ENCODE results near the gene CCDC88C.

CCDC88C gene

GRCh38 chr14:91377700-91378652 lies 39.6 kb downstream of the CCDC88C start:
- peak; percentile 17 for DNase-seq

DNA sequence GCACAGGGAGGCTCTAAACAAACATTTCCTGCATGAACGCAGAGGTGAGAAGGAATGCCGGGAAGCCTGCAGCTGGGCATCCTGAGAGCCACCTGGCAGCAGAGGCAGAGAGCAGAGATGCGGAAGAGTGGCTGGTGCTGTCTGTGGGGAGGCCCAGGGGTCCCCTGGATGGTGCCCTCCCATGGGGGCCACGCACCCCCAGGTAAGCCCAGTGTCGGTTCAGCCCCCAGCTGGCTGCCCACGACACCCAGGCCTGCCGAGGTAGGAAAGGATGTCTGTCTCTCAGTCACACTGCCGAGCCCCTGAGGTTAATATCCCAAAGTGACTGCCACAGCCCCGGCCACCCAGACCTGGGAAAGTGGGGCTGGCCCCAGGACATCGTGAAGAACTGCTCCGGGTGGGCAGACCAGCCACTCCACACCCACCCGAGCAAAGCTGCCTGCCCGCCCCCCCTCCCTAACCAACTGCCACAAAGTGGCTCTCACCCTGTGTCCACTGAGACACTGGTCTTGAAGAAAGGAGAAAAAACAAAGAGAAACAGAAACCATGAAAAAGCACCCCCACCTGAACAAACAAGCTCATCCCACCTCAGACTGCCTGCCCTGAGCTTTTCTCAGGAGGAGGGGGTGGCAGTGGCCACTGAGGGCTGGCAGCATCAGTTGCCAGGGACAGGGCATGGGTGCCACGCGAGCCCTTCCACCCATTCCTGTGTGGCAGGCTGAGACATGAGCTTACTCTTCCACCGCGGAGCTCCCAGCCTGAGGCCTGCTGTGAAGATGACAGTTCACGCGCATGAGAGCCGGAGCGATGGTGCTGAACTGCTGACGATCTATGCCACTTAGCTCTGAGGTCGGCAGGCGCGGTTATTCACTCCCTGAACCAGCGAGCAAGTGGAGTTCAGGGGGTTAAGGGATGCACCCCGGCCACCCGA lies 40.8 kb downstream of the CCDC88C start:
- DNase-seq = peak; percentile 61

- peak; percentile 55 for DNase-seq
These were observed 41.7 kb downstream of the CCDC88C start for GRCh38 chr14:91375720-91376452.

- peak; percentile 84 for DNase-seq
These were observed 42.5 kb downstream of the CCDC88C start for GRCh38 chr14:91374879-91375702.

DNA sequence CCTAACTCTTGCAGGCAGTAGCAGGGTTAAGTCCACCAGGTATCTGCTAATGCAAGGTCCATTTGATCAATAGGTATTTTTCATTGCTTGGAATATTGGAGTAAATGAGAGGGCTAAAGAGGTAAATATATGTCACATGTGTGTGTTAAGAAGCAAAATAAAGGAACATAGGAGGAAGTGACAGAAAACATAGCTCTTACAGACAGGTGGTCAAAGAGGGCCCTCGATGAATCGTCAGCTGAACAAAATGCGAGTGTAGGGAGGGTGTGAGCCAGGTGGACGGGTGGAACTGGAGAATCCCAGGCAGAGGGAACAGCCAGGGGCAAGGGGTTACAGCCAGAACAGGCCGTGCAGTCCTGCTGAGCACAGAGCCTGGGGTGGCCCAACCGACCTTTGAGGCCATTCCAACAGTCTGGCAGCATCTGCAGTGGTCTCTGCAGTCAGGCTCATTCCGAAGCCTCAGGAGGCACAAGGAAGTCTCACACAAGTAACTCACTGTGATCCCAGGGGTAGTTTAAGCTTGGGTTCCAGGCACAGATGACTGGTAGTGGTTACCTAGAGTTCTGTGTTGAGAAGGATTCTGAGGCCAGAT lies 43.2 kb downstream of the CCDC88C start:
- DNase-seq = peak; percentile 80

- DNase-seq = no peak
These were observed 43.9 kb downstream of the CCDC88C start for GRCh38 chr14:91373591-91374254.

DNA sequence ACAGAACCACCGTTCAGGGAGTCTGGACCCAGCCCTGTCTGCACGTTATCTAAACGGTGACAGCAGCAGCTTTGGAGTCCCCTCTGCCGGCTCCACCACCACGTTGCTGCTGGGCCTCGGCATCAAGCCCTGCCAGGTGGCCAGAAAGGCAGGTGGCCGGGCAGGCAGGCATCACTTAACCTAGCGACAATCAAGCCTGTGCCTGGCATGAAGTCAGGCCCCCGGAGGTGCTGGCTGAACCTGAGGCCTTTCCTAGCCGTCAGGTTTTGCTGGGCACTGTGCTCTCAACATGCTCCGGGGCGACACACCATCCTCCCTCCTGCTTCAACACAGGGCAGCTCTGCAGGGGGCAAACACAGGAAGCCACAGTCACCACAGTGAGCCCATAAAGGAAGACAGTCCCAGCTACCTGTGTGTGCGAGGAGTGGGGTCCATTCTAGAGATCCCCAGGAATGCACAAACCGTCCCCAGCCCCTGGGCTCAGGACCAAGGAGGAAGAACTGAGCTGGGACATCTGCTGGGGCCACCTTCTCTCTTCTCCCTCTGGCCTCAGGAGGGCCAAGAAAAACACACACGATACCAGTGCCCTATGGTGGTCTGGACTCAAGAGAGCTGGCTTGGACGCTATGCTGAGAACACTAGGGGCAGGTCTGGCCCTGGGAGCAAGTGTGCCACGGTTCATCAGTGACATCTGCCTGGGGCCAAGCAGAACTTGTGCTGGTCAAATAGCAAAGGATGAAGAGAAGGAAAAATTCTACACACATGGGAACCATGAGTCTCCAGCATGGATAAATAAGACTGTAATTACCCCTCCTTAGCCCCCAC lies 44.7 kb downstream of the CCDC88C start:
- DNase-seq = peak; percentile 87

- no peak for DNase-seq
These were observed 45.6 kb downstream of the CCDC88C start for GRCh38 chr14:91371990-91372375.

GRCh38 chr14:91371011-91371989 lies 46.3 kb downstream of the CCDC88C start:
- DNase-seq = peak; percentile 18

GRCh38 chr14:91369628-91370445 lies 47.8 kb downstream of the CCDC88C start:
- peak; percentile 89 for DNase-seq

GRCh38 chr14:91368776-91369416 lies 48.7 kb downstream of the CCDC88C start:
- peak; percentile 68 for DNase-seq

DNA sequence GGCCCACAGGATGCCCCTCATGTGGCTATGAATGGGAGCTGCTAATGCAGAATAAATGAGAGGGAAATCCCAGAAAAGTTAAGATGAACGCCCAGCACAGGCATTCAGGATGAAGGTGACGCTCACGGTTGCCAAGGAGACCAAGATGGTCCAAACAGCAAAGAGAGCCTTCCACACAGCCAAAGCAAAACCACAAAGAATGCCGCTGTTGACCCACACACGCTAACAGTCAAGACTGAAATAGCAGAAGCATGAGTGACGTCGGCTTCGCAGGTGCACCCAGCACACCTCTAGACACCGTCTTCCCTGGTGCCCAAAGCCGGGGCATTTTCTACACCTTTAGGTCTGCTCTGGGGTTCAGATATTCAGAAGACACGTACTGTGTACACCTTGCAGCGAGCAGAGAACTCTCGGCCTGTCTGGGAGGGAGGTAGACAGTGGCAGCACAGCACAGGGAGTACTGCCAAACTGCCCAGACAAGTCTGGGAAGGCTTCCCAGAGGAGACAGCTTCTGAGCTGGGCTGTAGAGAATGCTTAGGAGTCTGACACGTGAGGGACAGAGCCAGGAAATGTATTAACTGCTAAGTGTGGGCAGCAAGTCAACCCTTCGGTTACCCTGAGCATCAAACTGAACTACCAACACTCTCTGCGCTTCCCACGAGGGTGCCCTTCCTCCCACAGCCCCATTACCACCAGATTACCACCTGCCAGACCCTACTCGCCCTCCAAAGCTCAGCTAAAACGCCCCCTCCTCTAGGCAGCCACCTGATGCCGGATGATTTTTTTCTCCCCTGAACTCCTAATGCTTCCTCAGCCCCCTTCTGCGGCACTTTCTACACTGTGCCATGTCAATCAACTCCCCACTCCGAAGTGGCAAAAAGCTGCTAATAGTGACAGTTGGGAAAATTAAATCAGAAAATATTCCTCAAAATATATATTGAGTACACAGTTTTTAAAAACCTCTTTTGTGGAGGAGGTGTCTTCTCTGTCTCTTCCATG lies 50.1 kb downstream of the CCDC88C start:
- DNase-seq = peak; percentile 35

DNA sequence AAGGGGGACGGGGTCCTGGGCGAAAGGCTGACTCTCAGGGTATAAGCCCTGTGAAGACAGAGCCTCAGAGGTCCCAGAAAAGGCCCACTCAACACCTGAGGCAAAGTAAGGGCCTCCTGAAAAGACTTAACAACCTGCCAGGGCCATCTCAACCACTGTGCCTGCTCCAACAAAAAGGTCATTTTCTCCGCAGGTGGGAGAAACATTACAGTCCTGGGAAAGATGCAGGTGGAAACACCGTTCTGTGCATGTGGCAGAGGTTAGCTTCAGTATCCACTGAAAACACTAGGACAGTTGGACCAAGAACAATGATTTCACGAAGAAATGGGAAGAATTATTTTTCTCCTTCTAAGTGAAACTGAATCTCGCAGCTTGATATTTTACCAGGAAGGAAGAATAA lies 50.9 kb downstream of the CCDC88C start:
- no peak for DNase-seq

GRCh38 chr14:91365552-91365951 lies 52.1 kb downstream of the CCDC88C start:
- no peak for DNase-seq

GRCh38 chr14:91364524-91365270 lies 52.9 kb downstream of the CCDC88C start:
- DNase-seq = peak; percentile 65
